T1000 (cell line): ENCODE results near the gene DNAJB4.
"Not testable (repeated sequence)": the region's sequence is repeated elsewhere in the genome, so short reads cannot be mapped to it uniquely, and the experiment has no call there.

ENCODE experiments used
- DNase-seq: peaks from one replicate; lab custom pipeline; 2025; ENCODE audit warnings: mixed read lengths; lab: John Stamatoyannopoulos, UW

The DNAJB4 gene

GRCh38 chr1:78004719-78005447 is at the start of gene DNAJB4:
Gene DNAJB4 (plus strand): TSS chr1:78004939. CDS start chr1:78005111, 172 bp downstream.
- peak; percentile 54 for DNase-seq

GRCh38 chr1:77955709-77956108 is 49.0 kb upstream of the DNAJB4 start:
- DNase-seq, result no peak

GRCh38 chr1:77956464-77956863 is 48.3 kb upstream of the DNAJB4 start:
- no peak for DNase-seq

GRCh38 chr1:77958391-77958790 is 46.3 kb upstream of the DNAJB4 start:
- DNase-seq, result no peak

GRCh38 chr1:77958850-77959249 is 45.9 kb upstream of the DNAJB4 start:
- no peak for DNase-seq

- no peak for DNase-seq
Measured at GRCh38 chr1:77961392-77961791, 43.3 kb upstream of the DNAJB4 start.

- no peak for DNase-seq
Measured at GRCh38 chr1:77966291-77966690, 38.4 kb upstream of the DNAJB4 start.

GRCh38 chr1:77970192-77970591 is 34.5 kb upstream of the DNAJB4 start:
- DNase-seq, result no peak

GRCh38 chr1:77972080-77972479 is 32.7 kb upstream of the DNAJB4 start:
- no peak for DNase-seq

- no peak for DNase-seq
Measured at GRCh38 chr1:77975386-77975785, 29.4 kb upstream of the DNAJB4 start.

- DNase-seq, result no peak
Measured at GRCh38 chr1:77975907-77976306, 28.8 kb upstream of the DNAJB4 start.

- no peak for DNase-seq
Measured at GRCh38 chr1:77976433-77977076, 28.2 kb upstream of the DNAJB4 start.

GRCh38 chr1:77977989-77978292 is 26.8 kb upstream of the DNAJB4 start:
- no peak for DNase-seq

GRCh38 chr1:77978293-77978968 is 26.3 kb upstream of the DNAJB4 start:
- peak; percentile 85 for DNase-seq

GRCh38 chr1:77978969-77979876 is 25.5 kb upstream of the DNAJB4 start, which contains the start of gene FUBP1:
Gene FUBP1 (minus strand): TSS chr1:77979072. CDS start chr1:77979004, 68 bp downstream.
- peak; percentile 97 for DNase-seq

- not testable (repeated sequence) for DNase-seq
Measured at GRCh38 chr1:77983352-77983996, 21.3 kb upstream of the DNAJB4 start.

- DNase-seq, result no peak
Measured at GRCh38 chr1:77983997-77984355, 20.8 kb upstream of the DNAJB4 start.

GRCh38 chr1:77984629-77985028 is 20.1 kb upstream of the DNAJB4 start:
- no peak for DNase-seq

GRCh38 chr1:77986810-77987209 is 17.9 kb upstream of the DNAJB4 start:
- DNase-seq, result no peak

GRCh38 chr1:77987919-77988318 is 16.8 kb upstream of the DNAJB4 start:
- DNase-seq, result no peak

- no peak for DNase-seq
Measured at GRCh38 chr1:77989744-77990143, 15.0 kb upstream of the DNAJB4 start.
